Stimulated activated CD4-positive, alpha-beta T cell treated with anti-CD3 and anti-CD28 coated beads, Interleukin-1b, Interleukin-23, amount 100 ng/mL, for 48 hours (primary cell): Measurements from ENCODE around the gene KDELR3.

ENCODE experiments used
- DNase-seq: peaks from one replicate; pipeline ENCODE4 v3.0.0-alpha.2; 2020

Gene KDELR3

DNA sequence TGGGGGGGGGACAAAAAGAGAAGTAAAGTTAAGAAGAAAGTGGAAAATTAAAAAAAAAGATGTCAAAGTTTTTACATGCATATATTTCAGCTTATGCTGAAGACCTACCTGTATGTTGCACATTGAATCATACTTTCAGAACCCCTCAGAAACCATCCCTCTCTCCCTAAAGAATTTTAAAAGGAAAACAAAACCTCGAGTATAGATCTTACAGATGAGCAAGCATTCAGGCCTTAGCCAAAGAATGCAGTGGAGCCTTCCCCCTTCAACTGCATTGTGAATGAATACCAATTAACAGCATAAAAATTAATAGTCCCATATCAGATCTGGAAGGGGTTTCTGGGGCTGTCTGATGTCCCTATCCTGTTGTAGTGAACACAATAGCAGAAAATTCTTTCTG lies 16.3 kb downstream of the KDELR3 start:
- no peak for DNase-seq

DNA sequence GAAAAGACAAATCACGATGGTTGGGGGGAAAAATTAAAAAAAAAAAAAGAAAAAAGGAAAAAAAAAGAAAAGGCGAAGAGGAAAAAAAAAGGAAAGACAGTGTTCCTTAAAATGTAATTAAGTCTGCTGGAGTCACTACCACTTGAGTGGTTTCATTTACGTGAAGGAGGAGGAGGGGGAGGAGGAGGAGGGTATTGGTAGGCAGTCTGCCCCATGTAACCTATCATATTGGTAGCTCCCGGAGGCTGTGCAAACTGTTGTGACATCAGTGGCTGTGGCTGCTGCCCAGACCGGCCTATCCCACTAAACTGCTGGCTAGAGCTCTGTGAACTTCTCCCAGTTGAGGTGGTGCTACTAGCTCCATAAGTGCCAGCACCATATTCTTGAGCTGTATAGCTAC lies 17.9 kb downstream of the KDELR3 start:
- DNase-seq = no peak

DNA sequence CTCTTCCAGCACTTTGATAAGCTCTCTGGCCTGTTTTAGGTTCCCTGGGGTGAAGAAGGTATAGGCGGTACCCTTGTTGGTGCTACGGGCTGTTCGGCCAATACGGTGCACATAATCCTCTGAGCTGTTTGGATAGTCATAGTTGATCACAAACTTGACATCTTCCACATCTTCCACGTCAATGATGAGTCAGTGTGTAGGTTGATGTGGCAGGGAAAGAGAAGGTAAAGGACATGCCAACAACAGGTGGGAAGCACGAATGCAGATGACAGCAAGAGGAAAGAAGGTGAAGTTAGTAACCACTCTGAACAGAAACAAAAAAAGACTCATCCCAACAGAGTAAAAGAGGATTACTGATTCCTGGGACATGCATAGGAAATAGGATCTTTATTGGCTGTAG lies 20.1 kb downstream of the KDELR3 start:
- DNase-seq = no peak

DNA sequence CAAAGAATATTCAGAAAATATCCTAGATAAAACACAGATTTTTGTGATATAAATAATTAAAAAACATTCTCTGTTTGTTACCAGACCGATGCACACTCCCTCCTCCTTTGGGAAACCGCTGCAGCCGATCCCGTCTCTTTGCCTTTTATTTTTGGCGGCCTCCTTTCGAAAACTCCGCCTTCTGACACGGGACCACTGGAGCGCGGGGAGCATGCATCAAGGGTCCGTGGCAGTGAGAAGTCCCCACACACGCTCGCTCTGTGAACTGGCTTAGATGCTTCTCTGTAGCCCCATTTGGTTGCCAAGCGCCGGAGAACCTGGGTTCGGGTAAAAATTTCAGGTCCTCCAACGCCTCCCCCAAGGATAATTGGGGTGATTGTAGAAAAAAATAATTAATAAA lies 21.2 kb downstream of the KDELR3 start:
- no peak for DNase-seq

DNA sequence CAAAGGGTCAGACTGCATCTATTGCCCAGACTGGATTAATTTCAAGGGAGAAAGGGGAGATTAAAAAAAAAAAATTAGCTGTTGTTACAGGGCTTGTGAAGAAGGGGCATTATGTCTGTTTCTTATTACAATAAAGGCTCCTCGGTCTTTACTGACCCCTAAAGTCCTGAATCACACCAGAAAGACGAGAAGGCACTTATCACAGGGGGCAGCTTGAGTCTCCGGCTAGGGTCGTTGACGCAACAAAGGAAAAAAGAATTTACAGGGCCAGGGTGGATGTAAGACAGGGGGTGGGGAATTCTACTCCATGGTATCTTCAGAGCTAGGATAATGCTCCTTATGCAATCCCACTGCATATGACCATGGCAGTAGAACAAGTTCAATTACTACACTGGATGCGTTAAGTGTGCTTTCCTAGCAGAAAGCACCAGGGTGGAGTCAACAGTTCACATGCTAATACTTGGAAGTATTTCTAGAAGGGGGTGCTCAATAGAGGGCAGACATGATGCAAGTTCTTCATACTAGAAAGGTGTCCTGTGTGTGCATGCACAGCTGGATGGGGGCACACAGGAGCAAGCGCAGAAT lies 21.8 kb downstream of the KDELR3 start:
- no peak for DNase-seq

DNA sequence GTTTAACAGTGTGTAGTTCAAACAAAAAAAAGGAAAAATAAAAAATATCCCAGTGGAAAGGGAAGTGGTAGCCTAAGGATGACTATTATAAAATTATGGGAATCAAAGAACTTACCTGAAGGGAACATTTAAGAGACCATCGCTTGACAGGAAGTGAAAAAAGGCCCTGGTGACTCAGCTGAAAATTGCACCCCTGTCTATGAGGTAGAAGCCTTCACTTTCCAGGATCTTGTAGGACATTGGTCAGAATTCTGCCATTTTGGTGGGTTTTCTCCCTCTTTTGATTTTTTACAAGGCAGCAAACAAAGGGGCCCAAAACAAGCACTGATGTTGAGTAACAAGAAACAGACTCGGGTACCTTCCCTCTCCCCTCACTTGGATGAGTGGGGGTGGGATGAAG lies 22.6 kb downstream of the KDELR3 start:
- DNase-seq = no peak

DNA sequence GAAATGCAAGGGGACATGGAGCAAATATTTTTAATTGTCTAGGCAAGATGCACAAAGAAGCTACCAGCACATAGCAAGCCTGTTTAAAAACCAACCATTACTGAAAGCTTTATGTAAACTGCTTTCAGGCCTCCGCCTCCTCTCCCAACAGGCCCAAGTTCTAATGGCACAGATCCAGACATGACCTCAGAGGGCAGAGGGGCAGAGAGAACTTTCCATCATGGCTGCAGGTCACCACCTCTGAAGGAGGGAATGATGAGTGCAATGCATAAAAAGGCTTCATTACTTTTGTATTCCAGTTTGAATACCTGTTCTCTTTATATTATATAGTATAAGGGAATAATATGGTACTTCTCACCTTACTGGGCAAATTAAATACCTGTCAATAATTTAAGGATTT lies 23.0 kb downstream of the KDELR3 start:
- DNase-seq = no peak

DNA sequence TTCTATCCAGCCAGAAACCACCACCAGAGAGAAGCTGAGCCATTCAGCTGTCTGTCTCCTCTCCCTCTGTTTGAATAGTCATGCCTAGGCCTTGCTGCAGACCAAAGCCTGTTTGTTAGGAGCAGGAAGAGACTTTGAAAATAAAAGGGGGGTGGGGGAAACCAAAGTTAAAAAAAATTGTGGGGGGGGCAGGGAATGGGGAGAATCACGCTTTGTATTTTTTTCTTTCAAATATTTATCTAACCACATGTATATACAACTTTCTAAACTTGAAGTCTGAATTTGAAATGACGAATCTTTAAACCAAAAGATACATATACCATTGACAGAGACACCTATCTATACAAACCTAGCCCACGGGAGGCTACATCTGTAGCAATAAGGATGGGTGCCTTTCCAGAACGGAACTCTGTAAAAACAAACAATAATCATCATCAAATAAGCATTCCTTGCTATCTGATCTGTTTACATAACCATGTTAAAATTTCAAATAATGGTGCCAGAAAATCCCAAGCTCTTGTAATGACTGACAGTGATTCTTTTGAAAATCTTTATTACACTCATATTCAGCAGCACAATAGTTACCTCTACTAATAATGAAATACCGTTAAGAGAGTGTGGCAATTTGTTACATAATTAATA lies 23.9 kb downstream of the KDELR3 start:
- DNase-seq = no peak

DNA sequence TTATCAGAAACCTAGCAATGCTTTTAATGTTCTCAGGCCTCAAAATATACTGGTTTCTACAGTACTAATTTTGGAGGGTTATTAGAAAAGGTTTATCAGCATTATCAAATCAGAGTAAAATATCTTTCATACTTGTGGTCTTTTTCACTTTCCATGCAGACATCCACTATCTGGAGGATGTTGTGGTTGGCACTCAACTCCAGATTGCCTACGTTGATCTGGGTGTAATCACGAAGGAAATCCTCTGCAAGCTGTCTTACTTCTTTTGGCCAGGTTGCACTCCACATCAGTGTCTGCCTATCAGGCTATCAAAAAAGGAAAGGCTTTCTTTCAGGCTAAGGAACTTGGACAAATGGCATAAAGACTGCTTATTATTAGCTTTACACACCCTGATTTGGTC lies 26.6 kb downstream of the KDELR3 start:
- DNase-seq = no peak

DNA sequence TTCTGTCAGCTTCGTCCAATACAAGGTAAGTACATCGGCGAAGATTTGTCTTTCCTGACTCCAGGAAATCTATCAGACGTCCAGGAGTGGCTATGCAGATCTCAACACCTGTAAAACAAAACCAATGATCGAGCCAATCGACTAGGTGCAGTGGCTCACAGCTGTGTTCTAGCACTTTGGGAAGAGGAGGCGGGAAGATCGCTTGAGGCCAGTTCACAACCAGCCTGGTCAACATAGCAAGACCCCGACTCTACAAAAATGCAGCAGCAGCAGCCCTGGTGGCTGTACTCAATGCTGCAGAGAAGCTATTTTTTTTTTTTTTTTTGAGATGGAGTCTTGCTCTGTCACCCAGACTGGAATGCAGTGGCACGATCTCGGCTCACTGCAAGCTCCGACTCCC lies 27.0 kb downstream of the KDELR3 start:
- DNase-seq = no peak

DNA sequence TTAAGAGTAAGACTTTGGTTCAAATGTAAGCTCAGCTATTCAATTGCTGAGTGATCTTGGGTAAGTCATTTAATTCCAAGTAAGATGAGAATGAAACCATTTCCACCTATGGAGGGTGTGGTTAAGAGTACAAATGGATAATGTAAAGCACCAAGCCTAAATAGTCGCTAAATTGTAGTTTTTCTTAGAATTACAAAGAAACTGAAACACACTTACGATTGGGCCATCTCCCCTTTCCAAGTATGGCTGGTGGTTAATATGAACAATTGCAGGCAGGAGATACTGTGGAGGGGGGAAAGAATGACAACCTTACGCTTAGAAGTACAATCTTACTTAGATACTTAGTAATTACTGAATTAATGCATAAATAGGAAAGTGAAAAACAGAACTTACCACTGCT lies 30.0 kb downstream of the KDELR3 start:
- DNase-seq = no peak

DNA sequence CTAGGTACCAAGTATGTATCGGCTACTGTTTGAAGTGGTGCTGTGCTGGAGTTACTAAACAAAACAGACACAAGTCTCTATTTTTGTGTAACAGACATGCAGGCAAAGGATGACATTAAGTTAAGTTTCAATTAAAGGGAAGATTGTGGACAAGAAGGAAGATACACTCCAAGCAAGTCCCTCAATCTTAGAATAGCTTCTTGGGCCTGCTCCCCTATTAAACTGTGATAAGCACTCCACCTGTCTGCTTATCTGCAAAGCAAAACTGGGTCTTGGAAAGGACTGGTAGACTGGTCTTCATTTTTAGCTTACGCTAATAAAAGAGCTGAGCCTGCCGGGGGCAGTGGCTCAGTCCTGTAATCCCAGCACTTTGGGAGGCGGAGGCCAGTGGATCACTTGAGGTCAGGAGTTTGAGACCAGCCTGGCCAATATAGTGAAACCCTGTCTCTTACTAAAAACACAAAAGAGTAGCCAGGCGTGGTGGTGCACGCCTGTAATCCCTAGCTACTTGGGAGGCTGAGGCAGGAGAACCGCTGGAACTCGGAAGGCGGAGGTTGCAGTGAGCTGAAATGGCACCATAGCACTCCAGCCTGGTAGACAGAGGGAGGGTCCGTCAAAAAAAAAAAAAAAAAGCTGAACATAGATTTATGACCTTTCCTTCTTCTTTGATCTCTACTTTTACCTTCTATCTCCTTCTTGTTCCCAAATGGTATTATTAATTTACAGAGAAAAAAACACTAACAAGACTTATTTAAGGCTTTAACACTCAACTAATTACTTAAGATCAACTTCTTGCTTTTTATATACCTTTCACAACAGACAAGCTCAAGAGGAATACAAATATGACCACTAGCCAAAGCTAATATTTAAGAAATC lies 34.1 kb downstream of the KDELR3 start:
- no peak for DNase-seq

DNA sequence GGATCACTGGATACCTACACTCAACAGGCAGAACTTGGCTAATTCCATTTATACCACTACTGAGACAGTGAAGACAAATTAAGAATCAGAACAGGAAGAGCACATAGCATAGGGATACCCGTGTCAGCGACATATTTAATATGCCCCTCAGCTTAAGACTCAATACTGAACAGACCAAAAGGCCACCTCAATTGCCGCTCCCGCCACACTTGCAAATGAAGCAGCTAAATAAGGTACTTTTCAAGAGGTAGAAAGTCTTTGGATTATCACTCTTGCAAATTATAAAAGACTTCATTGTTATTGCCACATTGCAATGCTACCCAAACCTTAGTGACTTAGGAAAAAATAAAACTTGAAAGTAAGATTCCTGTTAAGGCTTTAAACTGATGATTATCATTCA lies 35.1 kb downstream of the KDELR3 start:
- no peak for DNase-seq

DNA sequence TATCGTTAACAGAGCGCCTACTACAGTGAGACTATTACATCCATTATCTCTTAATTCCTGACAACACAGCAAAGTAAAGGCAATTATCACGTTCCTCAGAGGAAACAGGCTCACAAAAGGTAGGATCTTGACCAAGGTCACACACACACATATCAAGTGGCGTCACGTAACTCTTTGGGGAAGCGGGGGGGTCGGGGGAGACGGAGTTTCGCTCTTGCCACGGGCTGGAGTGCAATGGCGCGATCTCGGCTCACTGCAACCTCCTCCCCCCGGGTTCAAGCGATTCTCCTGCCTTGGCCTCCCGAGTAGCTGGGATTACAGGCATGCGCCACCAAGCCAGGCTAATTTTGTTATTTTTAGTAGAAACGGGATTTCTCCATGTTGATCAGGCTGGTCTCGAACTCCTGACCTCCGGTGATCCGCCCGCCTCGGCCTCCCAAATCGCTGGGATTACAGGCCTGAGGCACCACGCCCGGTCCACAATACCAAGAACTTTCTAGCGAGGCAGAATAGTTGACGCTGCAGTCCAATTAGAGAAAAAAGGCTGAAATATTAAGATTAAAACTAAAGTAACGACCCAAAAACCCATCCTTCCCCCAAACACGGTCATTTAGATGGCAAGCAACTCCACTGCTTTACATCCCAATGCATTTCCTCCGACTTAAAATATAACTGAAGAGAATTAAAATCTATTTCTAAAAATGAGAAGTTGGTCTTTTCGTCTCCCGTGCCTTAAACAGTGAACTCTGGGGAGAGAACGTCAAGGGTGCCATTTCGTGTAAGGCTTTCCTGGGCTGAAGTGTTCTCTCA lies 37.0 kb downstream of the KDELR3 start:
- DNase-seq = peak; percentile 59

DNA sequence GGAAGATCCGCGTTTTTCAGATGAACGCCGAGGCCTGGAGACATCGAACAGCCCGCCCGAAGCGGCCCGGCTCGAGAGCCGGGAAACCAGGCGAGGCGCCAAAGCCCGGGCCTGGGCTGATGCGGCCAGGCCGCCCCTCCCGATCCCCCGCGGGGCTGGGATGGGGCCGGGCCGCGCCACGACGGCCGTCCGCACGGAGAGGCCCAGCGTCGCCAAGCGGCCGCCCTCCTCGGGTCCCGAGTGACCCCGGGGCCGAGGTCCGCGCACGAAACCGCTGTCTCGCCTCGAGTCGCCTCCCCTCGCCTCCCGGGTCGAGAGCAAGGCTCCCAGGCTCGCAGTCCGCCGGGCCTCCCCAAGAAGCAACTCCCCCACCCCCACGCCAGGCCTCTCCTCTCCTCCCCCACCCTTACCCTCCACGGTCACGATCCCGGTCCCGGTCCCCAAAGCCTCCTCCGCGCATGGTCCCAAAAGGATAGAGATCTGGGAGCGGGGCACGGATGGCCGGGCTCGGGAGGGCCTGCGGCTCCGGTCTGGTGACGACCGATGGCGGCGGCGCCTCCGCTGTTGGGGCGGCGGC lies 37.7 kb downstream of the KDELR3 start:
- DNase-seq = peak; percentile 50

DNA sequence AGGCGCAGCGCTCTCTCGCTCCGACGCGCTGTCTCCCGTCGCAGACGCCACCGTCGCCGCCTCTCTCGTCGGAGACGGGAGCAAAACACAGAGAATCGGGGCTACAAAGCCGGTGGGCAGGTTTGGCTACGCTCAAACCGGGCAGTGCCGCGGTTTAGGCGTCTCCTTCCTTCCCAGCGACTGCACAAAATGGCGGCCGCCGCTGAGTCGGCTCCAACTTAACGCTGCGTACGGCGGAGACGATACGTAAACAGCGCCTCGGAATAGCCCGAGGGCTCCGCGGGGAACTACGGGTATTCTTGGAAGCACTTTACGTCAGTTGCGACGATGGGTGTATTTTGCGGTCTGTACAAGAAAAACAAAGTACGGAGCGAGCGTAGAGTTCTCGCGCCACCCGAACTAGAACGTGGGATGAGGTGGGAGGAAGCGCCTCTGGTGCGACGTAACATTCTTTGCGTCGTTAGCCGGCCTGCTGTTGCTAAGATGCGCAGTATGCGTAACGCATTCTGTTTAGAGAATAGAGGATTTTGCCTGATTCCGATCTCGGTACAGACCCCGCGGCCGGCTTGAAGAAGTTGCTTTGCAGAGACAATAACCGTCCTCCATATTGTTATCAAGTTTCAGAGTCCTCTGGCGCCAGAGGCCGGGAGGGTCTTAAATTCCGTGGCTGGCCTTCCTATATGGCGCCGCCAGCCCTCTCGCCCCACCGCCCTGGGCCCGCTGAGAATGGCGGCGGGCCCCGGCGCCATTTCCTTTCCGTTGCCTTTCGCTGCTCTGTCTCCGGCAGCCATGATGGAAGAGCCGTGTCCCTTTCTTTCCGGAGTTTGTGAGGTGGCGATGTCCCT lies 38.4 kb downstream of the KDELR3 start, which contains the start of gene DDX17:
Gene DDX17 (minus strand): TSS at position 194 of the 845 bp plus-strand sequence.
- DNase-seq = peak; percentile 93

DNA sequence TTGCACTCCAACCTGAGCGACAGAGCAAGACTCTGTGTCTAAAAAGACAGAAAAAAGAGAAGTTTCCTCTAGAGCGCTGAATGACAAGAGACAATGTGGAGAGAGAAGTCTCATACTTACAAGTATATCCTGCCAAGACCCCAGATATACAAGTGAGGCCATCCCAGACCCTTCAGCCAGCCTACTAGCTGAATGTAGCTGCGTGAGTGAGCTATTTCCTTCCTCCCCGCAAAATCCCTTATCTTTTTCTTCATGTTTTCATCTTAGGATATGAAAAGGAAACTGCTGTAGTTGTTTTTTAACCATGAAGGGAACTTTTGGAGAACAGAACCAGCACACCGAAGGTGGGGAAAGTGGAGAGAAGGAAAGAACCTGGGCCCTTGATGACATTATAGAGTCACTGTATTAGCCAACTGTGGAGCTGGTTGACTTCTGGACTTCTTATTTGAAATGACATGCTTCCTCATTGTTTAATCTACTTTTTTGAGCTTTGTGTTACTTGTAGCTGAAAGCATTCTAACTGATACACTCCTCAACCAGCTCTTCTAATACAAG lies 42.6 kb downstream of the KDELR3 start:
- no peak for DNase-seq

DNA sequence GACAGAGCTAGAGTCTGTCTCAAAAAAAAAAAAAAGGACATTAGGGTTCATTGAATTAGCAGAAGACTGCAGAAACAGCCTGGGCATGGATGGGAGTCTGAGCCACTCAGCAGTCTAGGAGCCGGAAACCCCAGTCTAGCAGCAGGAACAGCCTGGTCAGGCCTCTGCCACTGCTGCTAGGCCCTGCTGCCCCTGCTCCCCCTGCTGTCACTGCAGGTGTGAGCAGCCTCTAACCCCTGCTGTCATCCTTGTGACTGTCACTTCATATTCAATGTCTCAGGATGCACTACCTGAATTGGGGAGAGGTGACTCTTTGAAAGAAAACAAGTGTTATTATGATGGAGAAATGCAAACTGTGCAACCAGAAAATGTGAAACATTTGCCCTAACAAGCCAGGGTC lies 45.2 kb downstream of the KDELR3 start:
- DNase-seq = peak; percentile 40

DNA sequence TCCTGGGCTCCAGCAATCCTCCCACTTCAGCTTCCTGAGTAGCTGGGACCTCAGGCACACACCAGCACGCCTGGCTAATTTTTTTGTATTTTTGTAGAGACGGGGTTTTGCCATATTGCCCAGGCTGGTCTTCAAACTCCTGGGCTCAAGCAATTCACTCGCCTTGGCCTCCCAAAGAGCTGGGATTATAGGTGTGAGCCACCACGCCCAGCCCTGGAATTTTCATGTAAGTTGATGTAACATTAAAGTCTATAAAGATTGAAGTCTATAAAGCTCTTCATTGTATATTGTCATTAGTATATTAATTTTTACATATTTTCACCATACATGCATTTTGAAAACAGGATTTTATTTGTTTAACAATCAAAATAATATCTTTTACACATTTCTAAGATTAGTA lies 50.7 kb downstream of the KDELR3 start:
- no peak for DNase-seq

DNA sequence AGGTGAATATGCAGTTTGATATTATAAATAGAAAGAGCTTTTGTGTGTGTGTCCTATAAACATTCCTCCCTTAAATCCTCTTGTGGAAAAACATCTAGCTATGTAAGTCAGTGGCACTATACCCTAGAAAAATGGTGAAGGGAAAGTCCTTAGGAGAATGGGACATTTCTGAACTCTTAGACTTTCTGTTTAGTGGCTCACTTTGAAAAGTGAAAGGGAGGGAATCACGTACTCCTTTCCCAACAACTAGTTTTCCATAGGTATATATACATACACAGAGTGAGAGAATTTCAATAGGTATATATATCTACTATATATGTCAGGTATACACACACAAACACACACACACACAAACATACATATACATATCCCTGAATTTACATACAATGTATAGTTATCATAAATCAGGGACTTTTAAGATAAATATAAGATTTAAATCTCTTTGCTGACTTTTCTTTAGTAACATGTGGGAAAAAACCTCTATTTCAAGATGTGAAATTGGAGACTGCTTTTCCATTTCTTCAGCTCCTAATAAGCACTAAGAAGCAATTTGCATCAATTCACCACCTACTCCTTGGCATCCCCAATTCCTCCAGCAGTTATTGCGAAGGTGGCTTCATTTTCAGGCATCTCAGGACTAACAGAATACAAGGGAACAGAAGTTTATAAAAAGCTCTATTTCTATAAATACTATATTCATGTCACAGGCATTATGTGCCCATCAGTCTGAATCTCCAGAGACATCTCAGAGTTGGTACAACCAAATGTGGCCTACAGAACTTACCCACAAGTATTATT lies 51.8 kb downstream of the KDELR3 start:
- no peak for DNase-seq

DNA sequence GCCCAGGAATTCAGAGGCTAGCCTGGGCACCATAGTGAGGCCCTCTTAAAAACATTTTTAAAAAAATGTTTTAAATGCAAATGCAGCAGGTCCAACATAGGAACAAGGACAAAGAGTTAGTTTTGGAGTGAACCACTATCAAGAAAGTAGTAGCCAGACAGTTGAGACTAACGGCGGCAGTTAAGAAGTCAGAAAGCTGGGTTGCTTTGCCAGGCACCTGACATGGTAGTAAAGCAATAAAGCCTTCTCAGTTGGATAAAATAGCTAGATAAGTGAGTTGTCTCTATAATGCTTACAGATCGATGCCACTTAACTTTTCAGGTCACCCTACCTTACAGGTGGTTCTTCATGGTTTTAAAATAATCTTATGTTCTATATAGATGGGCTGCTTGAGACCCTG lies 55.1 kb downstream of the KDELR3 start:
- DNase-seq = no peak
